ENCODE data around the gene TMEM63C.

The TMEM63C gene

GRCh38 chr14:77221241-77221871 is 39.8 kb downstream of the TMEM63C start:
- no peak for DNase-seq (ENCODE audit: low spot score)

GRCh38 chr14:77222546-77223225 is 41.1 kb downstream of the TMEM63C start:
- no peak for DNase-seq (ENCODE audit: low spot score)

DNA sequence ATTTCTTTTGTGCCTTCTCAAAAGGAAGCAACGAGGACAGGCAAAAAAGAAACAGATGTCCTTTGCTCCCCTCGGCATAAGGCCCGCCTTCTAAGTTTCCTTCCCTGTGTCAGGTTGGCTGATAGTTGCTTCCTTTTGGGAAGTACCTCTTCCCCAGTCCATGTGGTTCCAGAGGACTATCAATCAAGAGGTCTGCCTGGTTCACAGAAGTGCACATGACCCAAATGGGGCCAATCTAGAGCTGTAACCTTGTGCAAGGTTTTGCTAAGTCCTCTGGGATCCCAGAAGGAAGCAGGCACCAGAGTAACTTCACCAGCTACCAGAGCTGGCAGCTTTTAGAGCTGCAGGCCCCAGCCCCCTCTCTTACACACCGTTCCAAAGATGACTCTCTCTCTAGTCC is 42.6 kb downstream of the TMEM63C start:
- no peak for DNase-seq (ENCODE audit: low spot score)

DNA sequence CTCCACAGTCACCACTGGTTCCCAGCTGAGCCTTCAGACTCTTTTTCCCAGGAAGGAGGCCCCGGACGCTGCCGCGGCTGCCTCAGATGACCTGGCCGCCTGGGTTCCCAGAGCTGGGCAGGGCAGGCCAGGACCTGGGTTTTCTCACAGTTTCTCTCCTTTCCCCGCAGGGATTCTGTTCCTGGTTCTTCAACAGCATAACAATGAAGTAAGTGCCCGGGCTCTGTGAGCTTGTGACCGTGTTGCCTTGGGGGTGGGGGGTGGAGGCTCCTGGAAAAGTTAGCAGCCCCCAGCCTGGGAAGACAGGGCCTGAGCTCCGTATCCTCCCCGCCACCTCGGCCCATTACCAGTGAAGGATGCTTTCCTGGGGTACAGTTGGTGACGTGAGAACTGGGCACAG is 43.7 kb downstream of the TMEM63C start:
- DNase-seq (ENCODE audit: low spot score) = no peak

DNA sequence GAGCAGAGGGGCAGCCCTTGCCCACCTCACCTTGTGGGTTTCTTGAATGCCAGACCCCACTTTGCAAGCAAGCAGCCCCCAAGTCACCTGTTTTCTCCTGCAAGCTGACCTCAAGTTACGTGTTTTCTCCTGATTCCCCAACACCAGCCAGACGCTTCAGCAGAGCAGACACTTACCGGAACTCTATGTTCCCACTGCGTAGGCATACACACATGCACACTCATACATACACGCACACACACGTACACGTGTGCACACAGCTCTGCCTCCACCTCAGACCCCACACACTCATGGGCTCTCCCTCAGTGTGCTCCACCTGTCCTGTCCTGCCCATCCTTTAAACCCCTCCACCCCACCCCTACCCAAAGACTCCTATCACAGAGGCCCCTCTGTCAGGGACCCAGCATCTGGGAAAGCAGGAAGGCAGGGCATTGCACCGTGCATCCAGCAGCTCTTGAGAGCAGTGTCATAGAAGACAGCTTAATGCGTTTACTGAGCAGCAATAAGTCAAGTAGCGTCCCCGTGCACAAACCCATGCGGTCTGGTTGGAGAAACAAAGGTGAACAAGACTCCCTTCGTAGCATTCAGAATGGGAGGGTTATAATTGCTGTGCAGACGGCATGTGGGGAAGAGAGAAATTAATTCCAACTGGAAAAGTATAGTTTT is 44.4 kb downstream of the TMEM63C start:
- DNase-seq (ENCODE audit: low spot score) = no peak

DNA sequence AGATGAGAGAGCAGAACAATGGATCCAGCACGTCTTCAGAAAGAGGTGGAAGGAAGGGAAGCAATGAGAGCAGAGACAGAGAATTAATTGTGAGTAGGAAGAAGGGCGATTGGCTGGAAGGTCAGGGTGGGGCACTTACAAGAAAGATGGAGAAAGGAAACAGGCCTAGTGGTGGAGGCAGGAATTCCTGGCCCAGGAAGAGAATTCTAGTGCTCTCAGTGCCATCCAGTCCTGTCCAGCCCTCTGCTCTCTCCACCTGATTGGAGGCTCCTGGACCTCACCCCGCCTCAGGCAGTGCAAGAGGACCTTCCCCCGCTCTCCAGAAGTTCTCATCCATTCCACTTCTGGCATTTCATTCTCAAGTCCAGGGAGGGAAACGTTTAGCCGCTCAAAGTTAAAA is 46.5 kb downstream of the TMEM63C start:
- DNase-seq (ENCODE audit: low spot score) = no peak

GRCh38 chr14:77230914-77231313 is 49.3 kb downstream of the TMEM63C start:
- DNase-seq (ENCODE audit: low spot score) = no peak

GRCh38 chr14:77231721-77232120 is 50.1 kb downstream of the TMEM63C start:
- no peak for DNase-seq (ENCODE audit: low spot score)

DNA sequence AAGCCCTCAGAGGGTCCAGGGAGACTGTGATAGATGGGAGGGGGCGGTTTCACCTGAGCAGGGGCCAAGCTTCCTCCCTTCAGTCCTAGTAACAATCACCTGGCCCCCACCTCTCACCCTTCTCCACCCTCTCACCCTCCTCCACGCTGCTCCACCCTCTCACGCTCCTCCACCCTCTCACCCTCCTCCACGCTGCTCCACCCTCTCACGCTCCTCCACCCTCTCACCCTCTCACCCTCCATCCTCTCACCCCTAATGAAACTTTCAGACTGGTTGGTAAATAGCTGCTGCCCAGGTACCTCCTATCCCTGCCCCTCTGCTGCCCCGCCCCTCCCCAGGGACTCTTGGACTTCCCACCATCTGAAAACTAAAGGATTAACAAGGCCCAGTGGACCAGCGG is 55.2 kb downstream of the TMEM63C start:
- no peak for DNase-seq (ENCODE audit: low spot score)

DNA sequence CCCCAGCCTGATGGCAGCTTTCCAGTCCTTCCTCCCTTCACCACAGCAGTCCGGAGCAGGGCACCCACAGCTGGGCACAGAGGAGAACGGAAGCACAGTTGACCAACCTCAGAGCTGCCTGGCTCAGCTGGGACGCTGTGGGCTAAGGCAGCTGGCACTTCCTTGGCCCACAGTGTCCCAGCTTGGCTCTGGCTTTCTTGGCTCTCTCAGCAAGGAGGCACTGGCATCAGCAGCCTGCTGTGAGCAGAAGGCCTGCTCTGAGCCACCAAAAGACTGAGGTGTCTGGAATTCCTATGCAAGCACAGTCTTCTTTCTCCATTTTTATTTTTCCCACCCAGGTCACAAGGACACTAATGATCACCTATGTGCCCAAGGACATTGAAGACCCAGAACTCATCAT is 56.8 kb downstream of the TMEM63C start:
- no peak for DNase-seq (ENCODE audit: low spot score)

GRCh38 chr14:77238996-77239395 is 57.4 kb downstream of the TMEM63C start:
- no peak for DNase-seq (ENCODE audit: low spot score)

DNA sequence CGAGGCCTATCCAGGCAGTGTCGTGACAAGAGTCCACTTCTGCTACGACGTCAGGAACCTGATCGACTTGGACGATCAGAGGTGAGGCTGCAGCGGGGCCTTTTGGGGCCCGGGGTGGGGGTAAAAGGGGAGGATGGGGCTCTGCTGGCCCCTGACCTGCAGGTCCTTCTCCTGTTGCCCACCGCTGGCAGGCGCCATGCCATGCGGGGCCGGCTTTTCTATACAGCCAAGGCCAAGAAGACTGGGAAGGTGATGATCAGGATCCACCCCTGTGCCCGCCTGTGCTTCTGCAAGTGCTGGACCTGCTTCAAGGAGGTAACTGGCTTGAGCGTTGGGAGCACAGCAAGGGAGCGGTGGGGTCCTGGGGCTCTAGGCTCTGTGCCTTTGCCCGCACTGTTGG is 57.8 kb downstream of the TMEM63C start:
- DNase-seq (ENCODE audit: low spot score) = no peak

GRCh38 chr14:77240336-77240915 is 58.8 kb downstream of the TMEM63C start:
- no peak for DNase-seq (ENCODE audit: low spot score)

GRCh38 chr14:77241955-77242354 is 60.4 kb downstream of the TMEM63C start:
- no peak for DNase-seq (ENCODE audit: low spot score)

GRCh38 chr14:77242752-77243151 is 61.2 kb downstream of the TMEM63C start:
- no peak for DNase-seq (ENCODE audit: low spot score)

DNA sequence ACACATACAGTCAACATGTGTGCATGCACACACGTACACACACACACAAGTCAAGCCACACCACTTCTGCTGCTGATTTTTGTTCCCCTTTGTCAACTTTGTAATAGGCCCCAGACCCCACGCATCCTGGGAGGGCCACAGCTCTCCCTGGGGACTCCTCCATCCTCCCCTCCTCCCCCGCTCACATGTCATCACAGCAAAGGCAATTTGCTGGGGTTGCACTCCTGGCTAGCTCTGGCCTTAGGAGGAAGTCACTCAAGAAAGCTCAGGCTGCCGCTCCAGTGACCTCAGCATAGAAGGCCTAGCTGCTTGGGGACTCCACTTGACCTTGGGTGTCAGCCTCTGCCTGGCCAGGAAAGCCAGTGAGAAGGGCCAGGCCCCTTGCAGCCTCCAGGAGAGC is 62.3 kb downstream of the TMEM63C start:
- DNase-seq (ENCODE audit: low spot score) = no peak

DNA sequence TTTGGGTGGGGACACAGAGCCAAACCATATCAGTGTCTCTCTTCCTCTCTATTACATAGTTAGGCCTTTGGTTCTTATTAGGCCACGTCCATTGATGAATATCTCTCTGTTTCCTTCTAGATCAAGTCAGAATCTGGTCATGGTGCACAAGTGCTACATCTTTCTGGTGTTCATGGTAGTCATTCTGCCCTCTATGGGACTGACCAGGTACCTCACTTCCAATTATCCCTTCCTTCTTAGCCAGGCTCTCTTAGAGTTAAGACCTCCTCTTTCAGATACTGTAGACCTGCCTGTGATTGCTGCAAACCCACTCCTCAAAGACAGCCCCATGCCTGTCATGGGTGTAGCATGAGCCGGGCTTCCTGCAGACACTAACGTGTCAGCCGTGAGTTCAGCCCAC is 64.2 kb downstream of the TMEM63C start:
- DNase-seq (ENCODE audit: low spot score) = no peak

GRCh38 chr14:77246784-77247183 is 65.2 kb downstream of the TMEM63C start:
- no peak for DNase-seq (ENCODE audit: low spot score)

GRCh38 chr14:77248666-77249065 is 67.1 kb downstream of the TMEM63C start:
- DNase-seq (ENCODE audit: low spot score) = no peak

DNA sequence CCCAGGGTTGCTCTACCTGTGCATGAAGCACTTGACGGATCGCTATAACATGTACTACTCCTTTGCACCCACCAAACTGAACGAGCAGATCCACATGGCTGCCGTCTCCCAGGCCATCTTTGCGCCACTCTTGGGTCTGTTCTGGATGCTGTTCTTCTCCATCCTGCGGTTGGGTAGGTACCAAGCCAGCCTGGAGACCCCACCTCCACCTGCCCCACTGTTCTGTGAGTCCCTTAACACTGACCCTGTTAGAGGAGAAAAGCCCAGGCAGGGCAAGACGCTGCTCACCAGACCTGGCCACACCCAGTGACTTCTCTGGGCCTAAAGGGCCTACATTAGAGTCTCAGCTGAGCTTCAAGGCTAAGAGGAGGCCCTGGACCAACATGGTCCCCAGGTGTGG is 67.7 kb downstream of the TMEM63C start:
- DNase-seq (ENCODE audit: low spot score) = no peak

DNA sequence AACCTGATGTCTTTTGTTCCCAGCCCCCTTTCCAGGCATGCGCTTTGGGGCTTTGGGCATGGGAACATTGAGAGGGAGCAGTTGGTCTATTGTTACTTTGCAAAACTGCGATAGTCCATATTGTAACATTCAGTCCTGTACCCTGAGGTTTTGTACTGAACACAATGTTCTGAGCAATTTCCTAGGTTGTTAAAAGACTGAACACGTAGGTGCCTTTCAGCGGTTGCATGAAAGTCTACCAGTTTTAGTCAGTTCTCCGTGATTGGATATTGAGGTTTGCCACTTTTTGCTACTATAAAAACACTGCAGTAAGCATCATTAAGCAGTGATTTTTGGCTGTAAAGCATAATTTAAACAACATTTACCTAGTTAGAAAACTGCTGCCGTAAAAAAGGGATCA is 69.3 kb downstream of the TMEM63C start:
- no peak for DNase-seq (ENCODE audit: low spot score)

DNA sequence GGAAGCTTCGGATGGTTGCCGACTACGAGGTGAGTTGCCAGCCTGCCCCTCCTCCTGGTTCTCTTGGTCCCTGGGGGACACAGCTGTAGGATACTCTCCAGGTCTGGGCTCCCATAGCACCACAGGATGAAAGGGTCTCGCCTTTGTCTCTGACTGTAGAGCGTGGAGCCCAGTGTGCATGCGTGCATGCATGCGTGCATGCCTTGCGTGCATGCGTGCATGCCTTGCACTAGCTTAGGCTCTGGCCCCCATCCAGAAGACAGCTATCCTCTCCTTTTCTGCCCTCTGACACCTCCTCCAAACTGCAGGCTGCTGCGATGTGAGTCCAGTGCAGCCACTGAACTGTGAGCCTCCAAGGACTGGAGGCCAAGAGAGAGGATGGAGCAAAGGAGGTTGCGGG is 70.3 kb downstream of the TMEM63C start:
- no peak for DNase-seq (ENCODE audit: low spot score)
